ENCODE measurements around the gene PRSS53.

Gene PRSS53

DNA sequence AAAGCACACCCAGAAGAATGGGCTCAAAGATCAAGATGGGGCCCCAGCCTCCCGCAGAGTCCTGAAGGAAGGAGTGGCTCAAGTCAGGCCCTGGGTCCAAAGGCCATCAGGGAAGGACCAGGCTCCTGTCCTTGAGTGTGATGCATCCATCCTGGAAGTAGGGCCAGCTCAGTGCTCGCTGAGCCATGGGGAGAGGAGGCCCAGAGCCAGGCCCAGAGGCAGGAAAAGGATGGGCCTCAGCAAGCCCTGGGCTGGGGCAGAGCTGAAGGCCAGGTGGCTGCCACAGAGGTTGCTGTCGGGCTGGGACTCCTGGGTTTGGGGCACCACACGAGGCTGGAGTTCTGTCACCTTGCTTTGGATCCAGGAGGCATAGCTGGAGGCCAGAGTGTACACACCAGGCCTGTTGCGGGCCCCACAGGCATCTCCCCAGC, 43.1 kb upstream of the PRSS53 start:
- H3K79me2 ChIP-seq (ENCODE audit: control insufficient read depth, insufficient read depth, low read length, poor library complexity), result peaks cover 17% of the 10 kb centered on the region
- H3K4me2 ChIP-seq (ENCODE audit: low read length), result no peak overlapping the region
- no peak overlapping the region for H3K14ac ChIP-seq (ENCODE audit: low read length)
- peaks cover 40 to 44% of the 10 kb centered on the region in 2 experiments for H3K4me1 ChIP-seq (ENCODE audit: control insufficient read depth in 1 of 2, insufficient read depth in 2 of 2, low read length in 2 of 2)
- peak overlapping the region; percentile 8 for H3K4ac ChIP-seq (ENCODE audit: low read depth, low read length)
- no peak overlapping the region for H2BK120ac ChIP-seq (ENCODE audit: insufficient read depth, low read length, poor library complexity)
- no peak overlapping the region for H4K8ac ChIP-seq (ENCODE audit: low read depth, low read length)
- H3K23ac ChIP-seq (ENCODE audit: low read length), result no peak overlapping the region
- no peak overlapping the region for H4K12ac ChIP-seq (ENCODE audit: low read depth, low read length)
- H3K79me1 ChIP-seq (ENCODE audit: low read length), result peaks cover 20% of the 10 kb centered on the region
- no CpG with 5 or more reads among the region's 5 CpGs for WGBS (ENCODE audit: extremely low coverage, insufficient coverage, insufficient read length)
- peak overlapping the region; percentile 71 for H4K91ac ChIP-seq (ENCODE audit: low read depth, low read length)
- H3K9ac ChIP-seq (ENCODE audit: low read length), result no peak overlapping the region
- H3K9me3 ChIP-seq (ENCODE audit: insufficient read depth, low read depth, low read length), result peaks cover 2% of the 10 kb centered on the region
- H2AFZ ChIP-seq (ENCODE audit: insufficient read depth, low read length, poor library complexity), result no peak overlapping the region
- H3K36me3 ChIP-seq (ENCODE audit: control insufficient read depth in 1 of 2, insufficient read depth in 2 of 2, low read length in 2 of 2), result peaks cover 37 to 40% of the 10 kb centered on the region in 2 experiments
- H3K18ac ChIP-seq (ENCODE audit: low read length), result no peak overlapping the region
- peak overlapping the region; percentile 66 for H2BK12ac ChIP-seq (ENCODE audit: low read length)
- no peaks in the 10 kb centered on the region for H3K27me3 ChIP-seq (ENCODE audit: insufficient read depth, low read length)
- no peak overlapping the region for H3K4me3 ChIP-seq (ENCODE audit: low read depth, low read length)
- DNase-seq, result no peak
- no peak overlapping the region for H2BK5ac ChIP-seq (ENCODE audit: low read depth, low read length, poor library complexity)
- H3K27ac ChIP-seq (ENCODE audit: low read depth, low read length), result no peak overlapping the region
- peak overlapping the region; percentile 42 for H2AK5ac ChIP-seq (ENCODE audit: low read length)

DNA sequence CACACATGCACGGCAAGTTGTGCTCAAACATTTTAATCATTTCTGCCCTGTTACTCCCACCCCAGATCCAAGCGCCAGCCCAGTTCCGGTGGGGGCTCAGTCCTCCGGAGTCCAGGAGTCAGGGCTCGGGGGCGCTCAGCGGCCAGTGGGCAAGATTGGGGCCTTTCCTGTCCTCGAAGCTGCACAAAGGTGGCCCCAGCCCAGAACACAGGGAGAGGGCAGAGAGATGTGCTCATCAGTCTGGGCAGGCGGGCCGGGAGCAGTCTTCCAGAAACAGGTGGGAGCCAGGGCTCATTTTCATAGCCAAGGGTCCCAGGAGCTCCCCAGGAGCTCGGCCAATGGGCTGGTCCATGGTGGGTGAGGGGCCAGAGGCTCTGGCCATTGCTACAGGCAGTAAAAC, 42.7 kb upstream of the PRSS53 start:
- H3K4ac ChIP-seq (ENCODE audit: low read depth, low read length), result peak overlapping the region; percentile 21
- H3K23ac ChIP-seq (ENCODE audit: low read length), result no peak overlapping the region
- no peak overlapping the region for H2AFZ ChIP-seq (ENCODE audit: insufficient read depth, low read length, poor library complexity)
- no peak overlapping the region for H3K4me2 ChIP-seq (ENCODE audit: low read length)
- peak overlapping the region; percentile 66 for H2BK12ac ChIP-seq (ENCODE audit: low read length)
- no CpG with 5 or more reads among the region's 11 CpGs for WGBS (ENCODE audit: extremely low coverage, insufficient coverage, insufficient read length)
- H3K4me3 ChIP-seq (ENCODE audit: low read depth, low read length), result no peak overlapping the region
- H3K27ac ChIP-seq (ENCODE audit: low read depth, low read length), result peak overlapping the region; percentile 84
- peak overlapping the region; percentile 15 for H3K14ac ChIP-seq (ENCODE audit: low read length)
- peaks cover 17% of the 10 kb centered on the region for H3K79me2 ChIP-seq (ENCODE audit: control insufficient read depth, insufficient read depth, low read length, poor library complexity)
- H2BK5ac ChIP-seq (ENCODE audit: low read depth, low read length, poor library complexity), result peak overlapping the region; percentile 71
- no peaks in the 10 kb centered on the region for H3K27me3 ChIP-seq (ENCODE audit: insufficient read depth, low read length)
- peak overlapping the region; percentile 56 for H2AK5ac ChIP-seq (ENCODE audit: low read length)
- peaks cover 37 to 42% of the 10 kb centered on the region in 2 experiments for H3K36me3 ChIP-seq (ENCODE audit: control insufficient read depth in 1 of 2, insufficient read depth in 2 of 2, low read length in 2 of 2)
- H2BK120ac ChIP-seq (ENCODE audit: insufficient read depth, low read length, poor library complexity), result peak overlapping the region; percentile 57
- H3K18ac ChIP-seq (ENCODE audit: low read length), result peak overlapping the region; percentile 47
- peaks cover 2% of the 10 kb centered on the region for H3K9me3 ChIP-seq (ENCODE audit: insufficient read depth, low read depth, low read length)
- H4K91ac ChIP-seq (ENCODE audit: low read depth, low read length), result peak overlapping the region; percentile 71
- H4K8ac ChIP-seq (ENCODE audit: low read depth, low read length), result no peak overlapping the region
- H3K79me1 ChIP-seq (ENCODE audit: low read length), result peaks cover 20% of the 10 kb centered on the region
- H3K4me1 ChIP-seq (ENCODE audit: control insufficient read depth in 1 of 2, insufficient read depth in 2 of 2, low read length in 2 of 2), result peaks cover 40 to 44% of the 10 kb centered on the region in 2 experiments
- peak overlapping the region; percentile 59 for H4K12ac ChIP-seq (ENCODE audit: low read depth, low read length)
- no peak overlapping the region for H3K9ac ChIP-seq (ENCODE audit: low read length)
- no peak for DNase-seq

DNA sequence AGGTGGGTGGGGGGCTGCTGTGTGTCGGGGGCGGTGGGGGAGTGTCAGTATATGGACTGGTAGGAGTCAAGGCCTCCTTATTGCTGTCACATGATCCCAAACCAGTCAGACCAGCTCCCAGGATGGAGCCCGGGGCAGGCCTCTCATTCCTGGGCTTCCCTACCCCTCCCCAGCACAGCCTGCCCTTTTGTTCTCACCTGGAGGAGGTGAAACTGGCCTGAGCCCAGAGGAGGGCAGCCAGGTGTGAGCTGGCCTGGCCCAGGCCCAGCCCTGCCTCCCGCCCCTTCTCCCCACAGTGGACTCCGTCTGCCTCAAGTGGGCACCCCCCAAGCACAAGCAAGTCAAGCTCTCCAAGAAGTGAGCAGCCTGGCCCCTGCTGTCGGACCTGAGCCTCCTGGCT, 42.2 kb upstream of the PRSS53 start:
- Histone ChIP-seq H2AFZ (ENCODE audit: insufficient read depth, low read length, poor library complexity) (no peak overlapping the region), H3K4me3 (ENCODE audit: low read depth, low read length) (no peak overlapping the region), H2BK120ac (ENCODE audit: insufficient read depth, low read length, poor library complexity) (peak overlapping the region; percentile 57), H3K23ac (ENCODE audit: low read length) (no peak overlapping the region), H2BK12ac (ENCODE audit: low read length) (peak overlapping the region; percentile 66), H3K27me3 (ENCODE audit: insufficient read depth, low read length) (no peaks in the 10 kb centered on the region), H4K91ac (ENCODE audit: low read depth, low read length) (peak overlapping the region; percentile 71), H3K9me3 (ENCODE audit: insufficient read depth, low read depth, low read length) (peaks cover 2% of the 10 kb centered on the region), H3K14ac (ENCODE audit: low read length) (no peak overlapping the region), H3K79me1 (ENCODE audit: low read length) (peaks cover 20% of the 10 kb centered on the region), H4K12ac (ENCODE audit: low read depth, low read length) (peak overlapping the region; percentile 59), H2AK5ac (ENCODE audit: low read length) (no peak overlapping the region), H4K8ac (ENCODE audit: low read depth, low read length) (peak overlapping the region; percentile 61), H3K79me2 (ENCODE audit: control insufficient read depth, insufficient read depth, low read length, poor library complexity) (peaks cover 17% of the 10 kb centered on the region), H3K18ac (ENCODE audit: low read length) (peak overlapping the region; percentile 47), H3K9ac (ENCODE audit: low read length) (no peak overlapping the region), H3K27ac (ENCODE audit: low read depth, low read length) (peak overlapping the region; percentile 84), H3K4me2 (ENCODE audit: low read length) (peak overlapping the region; percentile 31), H3K36me3 (ENCODE audit: control insufficient read depth in 1 of 2, insufficient read depth in 2 of 2, low read length in 2 of 2) (peaks cover 37 to 42% of the 10 kb centered on the region in 2 experiments), H2BK5ac (ENCODE audit: low read depth, low read length, poor library complexity) (peak overlapping the region; percentile 71), H3K4ac (ENCODE audit: low read depth, low read length) (no peak overlapping the region), H3K4me1 (ENCODE audit: control insufficient read depth in 1 of 2, insufficient read depth in 2 of 2, low read length in 2 of 2) (peaks cover 36 to 39% of the 10 kb centered on the region in 2 experiments)
- no CpG with 5 or more reads among the region's 6 CpGs for WGBS (ENCODE audit: extremely low coverage, insufficient coverage, insufficient read length)
- peak; percentile 95 for DNase-seq

DNA sequence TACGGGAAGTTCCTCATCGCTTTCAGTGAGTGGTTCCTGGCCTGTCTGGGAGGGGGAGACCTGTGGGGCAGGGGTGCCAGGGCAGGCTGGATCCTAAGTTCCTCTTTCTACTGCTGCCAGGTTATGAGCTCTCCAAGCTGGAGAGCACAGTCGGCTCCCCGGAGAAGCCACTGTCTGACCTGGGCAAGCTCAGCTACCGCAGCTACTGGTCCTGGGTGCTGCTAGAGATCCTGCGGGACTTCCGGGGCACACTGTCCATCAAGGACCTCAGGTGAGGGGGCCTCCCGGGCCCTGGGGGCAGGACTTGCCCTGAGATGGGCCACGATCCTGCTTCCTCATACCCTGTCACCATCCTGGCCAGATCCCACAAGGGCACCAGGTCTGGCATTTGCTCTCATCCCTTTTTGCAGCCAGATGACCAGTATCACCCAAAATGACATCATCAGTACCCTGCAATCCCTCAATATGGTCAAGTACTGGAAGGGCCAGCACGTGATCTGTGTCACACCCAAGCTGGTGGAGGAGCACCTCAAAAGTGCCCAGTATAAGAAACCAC, 41.7 kb upstream of the PRSS53 start:
- Histone ChIP-seq H3K4me1 (ENCODE audit: control insufficient read depth in 1 of 2, insufficient read depth in 2 of 2, low read length in 2 of 2) (peaks cover 33 to 37% of the 10 kb centered on the region in 2 experiments), H2AK5ac (ENCODE audit: low read length) (peak overlapping the region; percentile 47), H2BK5ac (ENCODE audit: low read depth, low read length, poor library complexity) (peak overlapping the region; percentile 33), H4K91ac (ENCODE audit: low read depth, low read length) (peak overlapping the region; percentile 83), H4K12ac (ENCODE audit: low read depth, low read length) (peak overlapping the region; percentile 14), H3K27ac (ENCODE audit: low read depth, low read length) (peak overlapping the region; percentile 46), H3K23ac (ENCODE audit: low read length) (no peak overlapping the region), H2AFZ (ENCODE audit: insufficient read depth, low read length, poor library complexity) (no peak overlapping the region), H3K4ac (ENCODE audit: low read depth, low read length) (peak overlapping the region; percentile 31), H3K14ac (ENCODE audit: low read length) (peak overlapping the region; percentile 68), H3K79me1 (ENCODE audit: low read length) (peaks cover 19% of the 10 kb centered on the region), H3K4me3 (ENCODE audit: low read depth, low read length) (no peak overlapping the region), H3K9me3 (ENCODE audit: insufficient read depth, low read depth, low read length) (no peaks in the 10 kb centered on the region), H4K8ac (ENCODE audit: low read depth, low read length) (peak overlapping the region; percentile 49), H3K4me2 (ENCODE audit: low read length) (no peak overlapping the region), H3K18ac (ENCODE audit: low read length) (peak overlapping the region; percentile 64), H2BK120ac (ENCODE audit: insufficient read depth, low read length, poor library complexity) (peak overlapping the region; percentile 69), H2BK12ac (ENCODE audit: low read length) (peak overlapping the region; percentile 82), H3K27me3 (ENCODE audit: insufficient read depth, low read length) (no peaks in the 10 kb centered on the region), H3K36me3 (ENCODE audit: control insufficient read depth in 1 of 2, insufficient read depth in 2 of 2, low read length in 2 of 2) (peaks cover 37 to 42% of the 10 kb centered on the region in 2 experiments), H3K79me2 (ENCODE audit: control insufficient read depth, insufficient read depth, low read length, poor library complexity) (peaks cover 16% of the 10 kb centered on the region), H3K9ac (ENCODE audit: low read length) (no peak overlapping the region)
- no CpG with 5 or more reads among the region's 10 CpGs for WGBS (ENCODE audit: extremely low coverage, insufficient coverage, insufficient read length)
- DNase-seq, result peak in 1 of 2 donors; percentile 53

Measured in trophoblast cell (in vitro differentiated cells and primary cell).